GM10847 (cell line): Measurements from ENCODE around the gene APOA4.
A peak's percentile ranks its signal among the peaks of the same experiment; 100 is the strongest.

Source experiments
- POLR2A ChIP-seq: IDR thresholded peaks from 2 replicates; pipeline ENCODE4 v1.6.1; 2011; ENCODE audit not compliant: insufficient read length; ENCODE audit errors: extremely low read depth

Gene APOA4

GRCh38 chr11:116777056-116777455 is 46.0 kb downstream of the APOA4 start:
- no peak for TF ChIP-seq POLR2A

- no peak for TF ChIP-seq POLR2A
Observed at GRCh38 chr11:116776522-116776984, 46.6 kb downstream of the APOA4 start.

GRCh38 chr11:116775975-116776374 is 47.1 kb downstream of the APOA4 start:
- no peak for TF ChIP-seq POLR2A

- TF ChIP-seq POLR2A = no peak
Observed at GRCh38 chr11:116774661-116775060, 48.4 kb downstream of the APOA4 start.

GRCh38 chr11:116773203-116774097 is 49.7 kb downstream of the APOA4 start:
- no peak for TF ChIP-seq POLR2A

GRCh38 chr11:116772443-116773202 is 50.5 kb downstream of the APOA4 start, which contains the start of gene BUD13:
TSS of gene BUD13 (minus strand) at chr11:116772987. CDS start at chr11:116772964, 23 bp downstream.
- TF ChIP-seq POLR2A = peak; percentile 74

GRCh38 chr11:116771935-116772334 is 51.2 kb downstream of the APOA4 start:
- TF ChIP-seq POLR2A = no peak
